Measurements from ENCODE around the gene MET. TPM values are rescaled to one million over a fixed set of nuclear protein-coding genes. Genes with fewer than 3 reads are reported as not detected.

Gene MET
- total RNA-seq, 1 experiment from 2014 or later, result 5.0 TPM

GRCh38 chr7:116708248-116708647 lies 36.3 kb downstream of the MET start:
- Histone ChIP-seq H4K8ac (replicated peaks; ENCODE audit: insufficient read length, low read depth, low read length) (no peak overlapping the region), H2BK5ac (ENCODE audit: insufficient read length, low read length) (no peak overlapping the region), H3K9me3 (ENCODE audit: control insufficient read depth, low read depth, low read length) (no peaks in the 10 kb centered on the region), H3K79me2 (ENCODE audit: insufficient read depth, low read length) (no peaks in the 10 kb centered on the region), H4K5ac (ENCODE audit: insufficient read length, low read depth, low read length) (no peak overlapping the region), H3K4me1 (ENCODE audit: insufficient read depth, low read length) (peaks cover 2% of the 10 kb centered on the region; the same call in 1 of the 2 replicates), H2AK5ac (ENCODE audit: insufficient read length, low read length) (no peak overlapping the region), H3K79me1 (ENCODE audit: insufficient read depth, low read depth, low read length, poor library complexity, severe bottlenecking) (no peaks in the 10 kb centered on the region), H4K91ac (ENCODE audit: insufficient read length, low read depth, low read length) (no peak overlapping the region), H2BK12ac (ENCODE audit: insufficient read length, low read depth, low read length) (no peak overlapping the region), H3K4me2 (ENCODE audit: insufficient read depth, insufficient read length, low read length) (no peak overlapping the region), H3T11ph (ENCODE audit: low read length) (no peak overlapping the region), H3K56ac (ENCODE audit: insufficient read length, low read depth, low read length) (no peak overlapping the region), H3K23me2 (ENCODE audit: insufficient read length, low read depth, low read length, poor library complexity, severe bottlenecking) (no peaks in the 10 kb centered on the region), H4K20me1 (ENCODE audit: control insufficient read depth, insufficient read depth, insufficient read length) (no peaks in the 10 kb centered on the region), H3K27me3 (ENCODE audit: insufficient read depth, low read length) (no peaks in the 10 kb centered on the region), H2AFZ (ENCODE audit: low read length) (no peak overlapping the region), H3K4ac (ENCODE audit: low read depth, low read length) (no peak overlapping the region), H2BK20ac (ENCODE audit: low read depth, low read length, poor library complexity, severe bottlenecking) (no peak overlapping the region), H3K9ac (ENCODE audit: extremely low read depth, insufficient read length, low read length) (no peak overlapping the region), H3K14ac (ENCODE audit: insufficient read depth, low read length) (no peak overlapping the region), H3K18ac (ENCODE audit: insufficient read length, low read depth, low read length) (no peak overlapping the region), H2BK15ac (ENCODE audit: low read depth, low read length) (no peak overlapping the region), H2BK120ac (ENCODE audit: low read depth, low read length, poor library complexity, severe bottlenecking) (no peak overlapping the region), H3K27ac (ENCODE audit: insufficient read length, low read depth, low read length) (no peak overlapping the region), H3K23ac (ENCODE audit: insufficient read length, low read depth, low read length) (no peak overlapping the region)
- Mint-ChIP-seq H3K36me3 (ENCODE audit: insufficient read depth in 1 of 3, low read depth in 3 of 3) (no peaks in the 10 kb centered on the region), H3K27me3 (ENCODE audit: low read depth) (no peaks in the 10 kb centered on the region), H3K4me1 (peaks cover 19 to 21% of the 10 kb centered on the region in 2 experiments), H3K27ac (no peak overlapping the region), H3K4me3 (no peak overlapping the region), H3K9me3 (no peaks in the 10 kb centered on the region)
- WGBS (ENCODE audit: extremely low coverage, insufficient read length, low lambda C conversion rate), result no CpG with 5 or more reads among the region's 1 CpG
- DNase-seq, result no peak
- TF ChIP-seq CTCF (conservative IDR thresholded peaks at IDR 0.05), result no peak

Measured in H9 (cell line).